ENCODE data around the gene UIMC1. TPM values are rescaled to one million over a fixed set of nuclear protein-coding genes. Genes with fewer than 3 reads are reported as not detected.

The UIMC1 gene
- total RNA-seq, 4 donors from 2014 or later = 30.0 to 34.3 (median 32.4) TPM

DNA sequence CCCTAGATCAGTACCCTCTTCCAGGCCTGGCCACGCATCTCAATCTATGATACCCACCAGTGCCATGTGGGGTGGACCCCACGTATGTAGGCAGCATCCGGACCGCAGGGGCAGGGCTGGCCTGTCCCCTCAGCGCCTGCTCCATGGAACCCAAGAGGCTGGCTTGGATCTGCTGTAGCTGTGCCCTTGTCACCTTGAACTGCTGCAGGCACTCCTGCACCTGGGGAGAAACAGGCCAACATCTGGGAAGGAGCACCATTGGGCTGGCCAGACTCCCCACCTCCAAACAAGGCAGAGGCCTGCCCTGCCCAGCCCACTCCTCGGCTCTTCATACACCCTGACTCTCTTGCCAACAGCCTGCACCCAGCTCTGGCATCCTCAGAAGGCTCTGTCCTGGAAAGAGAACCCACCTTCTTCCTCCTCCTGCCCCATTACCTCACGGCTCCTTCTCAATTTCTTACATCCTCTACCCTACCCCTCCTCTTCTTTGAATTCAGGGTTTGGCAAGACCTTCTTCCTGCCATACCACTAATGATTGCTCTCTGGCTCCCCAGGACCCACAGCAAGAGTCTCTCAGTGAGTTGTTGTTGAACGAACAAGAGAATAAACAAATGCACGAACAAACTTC lies 115.1 kb downstream of the UIMC1 start:
- Histone ChIP-seq H3K36me3 (no peaks in the 10 kb centered on the region), H3K4me3 (replicated peaks in 1 of 3) (no peak overlapping the region), H3K27ac (no peak overlapping the region), H3K27me3 (no peaks in the 10 kb centered on the region), H3K4me1 (no peaks in the 10 kb centered on the region), H3K9me3 (no peaks in the 10 kb centered on the region)
- intact Hi-C loops (cut with DNase I) = no loop called here
- no peak for DNase-seq
- WGBS, 2 donors = 43 to 72% methylated on average over 4 to 9 of the region's 9 CpGs
- TF ChIP-seq, protein P1, sequence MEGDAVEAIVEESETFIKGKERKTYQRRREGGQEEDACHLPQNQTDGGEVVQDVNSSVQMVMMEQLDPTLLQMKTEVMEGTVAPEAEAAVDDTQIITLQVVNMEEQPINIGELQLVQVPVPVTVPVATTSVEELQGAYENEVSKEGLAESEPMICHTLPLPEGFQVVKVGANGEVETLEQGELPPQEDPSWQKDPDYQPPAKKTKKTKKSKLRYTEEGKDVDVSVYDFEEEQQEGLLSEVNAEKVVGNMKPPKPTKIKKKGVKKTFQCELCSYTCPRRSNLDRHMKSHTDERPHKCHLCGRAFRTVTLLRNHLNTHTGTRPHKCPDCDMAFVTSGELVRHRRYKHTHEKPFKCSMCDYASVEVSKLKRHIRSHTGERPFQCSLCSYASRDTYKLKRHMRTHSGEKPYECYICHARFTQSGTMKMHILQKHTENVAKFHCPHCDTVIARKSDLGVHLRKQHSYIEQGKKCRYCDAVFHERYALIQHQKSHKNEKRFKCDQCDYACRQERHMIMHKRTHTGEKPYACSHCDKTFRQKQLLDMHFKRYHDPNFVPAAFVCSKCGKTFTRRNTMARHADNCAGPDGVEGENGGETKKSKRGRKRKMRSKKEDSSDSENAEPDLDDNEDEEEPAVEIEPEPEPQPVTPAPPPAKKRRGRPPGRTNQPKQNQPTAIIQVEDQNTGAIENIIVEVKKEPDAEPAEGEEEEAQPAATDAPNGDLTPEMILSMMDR (IDR thresholded peaks at IDR 0.05) = no peak
- TF ChIP-seq POLR2A (IDR thresholded peaks at IDR 0.05) = no peak

DNA sequence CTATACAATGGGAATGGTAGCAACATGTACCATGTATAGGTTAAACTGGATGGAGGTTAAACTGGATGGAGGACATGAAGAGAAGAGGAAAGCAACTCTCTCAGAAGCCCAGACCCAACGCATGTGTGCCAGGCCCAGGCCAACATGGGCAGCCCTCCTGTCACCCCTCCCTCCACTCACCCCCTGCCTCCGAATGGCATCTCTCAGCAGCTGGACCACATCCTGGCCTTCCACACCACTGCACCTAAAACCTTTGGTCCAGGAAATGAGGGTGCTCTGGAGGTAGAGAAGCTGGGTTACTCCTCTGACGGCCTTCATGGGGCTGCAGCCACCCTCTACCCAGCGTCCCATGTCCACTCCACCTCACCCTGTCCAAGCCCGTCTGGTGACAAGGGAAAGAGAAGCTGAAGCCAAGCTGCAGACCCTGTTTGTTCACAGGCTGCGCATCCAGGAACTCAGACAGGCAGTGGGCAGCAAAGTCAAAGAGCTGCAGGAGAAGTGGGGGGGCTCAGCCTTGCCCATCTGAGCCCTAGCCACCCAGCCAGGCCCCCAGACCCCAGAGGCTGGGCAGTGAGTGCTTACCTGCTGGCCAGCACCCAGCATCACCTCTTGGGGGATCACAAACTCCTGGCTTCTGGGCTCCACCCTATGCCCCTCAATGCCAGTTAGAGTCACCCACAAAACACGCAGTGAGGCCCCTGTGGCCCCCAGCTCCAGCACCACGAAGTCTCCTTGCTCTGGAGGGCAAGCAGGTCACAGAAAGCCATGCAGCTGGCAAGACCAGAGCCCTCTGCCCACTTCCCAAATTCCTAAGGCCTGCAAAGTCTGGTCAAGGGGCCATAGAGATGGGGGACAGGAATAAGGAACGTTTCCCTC lies 115.9 kb downstream of the UIMC1 start:
- H3K4me1 ChIP-seq = no peaks in the 10 kb centered on the region
- no peaks in the 10 kb centered on the region for H3K27me3 ChIP-seq
- no peaks in the 10 kb centered on the region for H3K36me3 ChIP-seq
- TF ChIP-seq, protein P1 (IDR thresholded peaks at IDR 0.05) = no peak
- no peak for TF ChIP-seq POLR2A (IDR thresholded peaks at IDR 0.05)
- DNase-seq = no peak
- intact Hi-C loops (cut with DNase I) = no loop called here
- no peak overlapping the region for H3K27ac ChIP-seq
- H3K9me3 ChIP-seq = no peaks in the 10 kb centered on the region
- 82 to 88% methylated on average over 7 to 9 of the region's 9 CpGs for WGBS, 2 donors
- no peak overlapping the region for H3K4me3 ChIP-seq (replicated peaks in 1 of 3)

- DNase-seq = no peak
- Histone ChIP-seq H3K4me3 (replicated peaks in 1 of 3) (no peak overlapping the region), H3K27ac (no peak overlapping the region), H3K27me3 (no peaks in the 10 kb centered on the region), H3K9me3 (no peaks in the 10 kb centered on the region), H3K36me3 (no peaks in the 10 kb centered on the region), H3K4me1 (no peaks in the 10 kb centered on the region)
- WGBS, 2 donors = 91 to 92% methylated on average over 10 to 24 of the region's 24 CpGs
- TF ChIP-seq POLR2A (IDR thresholded peaks at IDR 0.05) = no peak
- TF ChIP-seq, protein P1 (IDR thresholded peaks at IDR 0.05) = no peak
- intact Hi-C loops (cut with DNase I) = no loop called here
These were observed 117.0 kb downstream of the UIMC1 start for GRCh38 chr5:176889321-176890280.

DNA sequence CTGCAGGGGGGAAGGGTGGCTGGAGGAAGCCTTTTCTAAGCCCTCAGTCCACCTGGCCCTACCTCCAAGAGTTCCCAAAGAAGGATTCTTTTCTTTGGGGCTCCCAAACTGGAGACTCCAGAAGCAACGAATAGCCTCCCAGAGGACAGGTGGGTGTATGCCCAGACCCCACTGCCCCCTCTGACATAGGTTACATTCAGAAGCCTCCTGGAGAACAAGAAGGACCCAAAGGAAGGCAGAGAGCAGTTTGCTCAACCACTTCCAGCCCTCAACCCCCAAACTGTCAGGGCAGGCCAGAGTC lies 117.8 kb downstream of the UIMC1 start:
- intact Hi-C loops (cut with DNase I) = no loop called here
- WGBS, 2 donors = 86 to 92% methylated on average over 1 of the region's 1 CpG
- Histone ChIP-seq H3K9me3 (no peaks in the 10 kb centered on the region), H3K27ac (no peak overlapping the region), H3K4me3 (replicated peaks in 1 of 3) (no peak overlapping the region), H3K27me3 (no peaks in the 10 kb centered on the region), H3K36me3 (no peaks in the 10 kb centered on the region), H3K4me1 (no peaks in the 10 kb centered on the region)
- TF ChIP-seq, protein P1 (IDR thresholded peaks at IDR 0.05) = no peak
- no peak for TF ChIP-seq POLR2A (IDR thresholded peaks at IDR 0.05)
- no peak for DNase-seq

All from thyroid gland (tissue), 4 donors.